T-helper 2 cell (primary cell): Measurements from ENCODE around the gene ST3GAL4.

Experiments used
- DNase-seq, 5 experiments: peaks; one replicate each; pipeline versions ENCODE4 v3.0.0 to v3.0.0-alpha.2; 2012 to 2022

Gene ST3GAL4

GRCh38 chr11:126409620-126409985 lies 54.1 kb downstream of the ST3GAL4 start:
- DNase-seq: peak in 1 of 5 experiments; percentile 30

- no peak for DNase-seq
These were observed 55.2 kb downstream of the ST3GAL4 start for GRCh38 chr11:126410649-126411048.

GRCh38 chr11:126411971-126412381 lies 56.5 kb downstream of the ST3GAL4 start:
- DNase-seq: no peak

GRCh38 chr11:126413426-126413825 lies 57.9 kb downstream of the ST3GAL4 start:
- DNase-seq: no peak

- no peak for DNase-seq
These were observed 58.4 kb downstream of the ST3GAL4 start for GRCh38 chr11:126413843-126414405.

- no peak for DNase-seq
These were observed 59.1 kb downstream of the ST3GAL4 start for GRCh38 chr11:126414615-126415014.

GRCh38 chr11:126415128-126415527 lies 59.6 kb downstream of the ST3GAL4 start:
- DNase-seq: no peak

- no peak for DNase-seq
These were observed 60.4 kb downstream of the ST3GAL4 start for GRCh38 chr11:126415669-126416420.

- peak; percentile 24 to 86 (median 43) for DNase-seq
These were observed 61.1 kb downstream of the ST3GAL4 start for GRCh38 chr11:126416542-126417090.

- DNase-seq: no peak
These were observed 61.8 kb downstream of the ST3GAL4 start for GRCh38 chr11:126417091-126417862.

GRCh38 chr11:126418887-126419286 lies 63.4 kb downstream of the ST3GAL4 start:
- DNase-seq: no peak

- peak in 1 of 5 experiments; percentile 85 for DNase-seq
These were observed 64.6 kb downstream of the ST3GAL4 start for GRCh38 chr11:126419801-126420697.

- DNase-seq: peak in 1 of 5 experiments; percentile 52
These were observed 65.3 kb downstream of the ST3GAL4 start for GRCh38 chr11:126420698-126421256.

GRCh38 chr11:126421271-126421671 lies 65.8 kb downstream of the ST3GAL4 start:
- DNase-seq: no peak

- no peak for DNase-seq
These were observed 67.0 kb downstream of the ST3GAL4 start for GRCh38 chr11:126422446-126422845.

- no peak for DNase-seq
These were observed 67.7 kb downstream of the ST3GAL4 start for GRCh38 chr11:126423154-126423553.

- no peak for DNase-seq
These were observed 68.3 kb downstream of the ST3GAL4 start for GRCh38 chr11:126423743-126424142.

- DNase-seq: no peak
These were observed 69.1 kb downstream of the ST3GAL4 start for GRCh38 chr11:126424471-126425039.

- DNase-seq: no peak
These were observed 70.6 kb downstream of the ST3GAL4 start for GRCh38 chr11:126426106-126426505.

GRCh38 chr11:126426820-126427749 lies 71.6 kb downstream of the ST3GAL4 start:
- peak in 1 of 5 experiments; percentile 29 for DNase-seq
